Fibroblast of pulmonary artery (primary cell): Measurements from ENCODE around the gene MTCL1.
A peak's percentile ranks its signal among the peaks of the same experiment; 100 is the strongest.

Experiments
- DNase-seq: peaks from one replicate; pipeline ENCODE4 v3.0.0-alpha.2; 2010; ENCODE audit warnings: low read depth
- H3K4me3 ChIP-seq: replicated peaks from 2 replicates; pipeline ENCODE4 v1.5.1; 2011; ENCODE audit warnings: low read depth, mild to moderate bottlenecking, control low read depth, low read length, moderate library complexity
- CTCF ChIP-seq: IDR thresholded peaks from 2 replicates; pipeline ENCODE4 v1.5.1; 2011; ENCODE audit warnings: mild to moderate bottlenecking, control low read depth, low read length, inconsistent platforms; ENCODE audit errors: missing control alignments

The MTCL1 gene

GRCh38 chr18:8787794-8788193, 82.4 kb downstream of the MTCL1 start:
- DNase-seq, result no peak
- TF ChIP-seq CTCF, result no peak

GRCh38 chr18:8788503-8789429, 83.4 kb downstream of the MTCL1 start:
- H3K4me3 ChIP-seq, result no peak overlapping the region
- TF ChIP-seq CTCF, result no peak
- DNase-seq, result no peak

More at GRCh38 chr18:8787794-8788193, 82.4 kb downstream of the MTCL1 start:
- no peak overlapping the region for H3K4me3 ChIP-seq

GRCh38 chr18:8791171-8791651, 85.9 kb downstream of the MTCL1 start:
- peak; percentile 61 for DNase-seq
- H3K4me3 ChIP-seq, result no peak overlapping the region
- no peak for TF ChIP-seq CTCF

- TF ChIP-seq CTCF, result no peak
- DNase-seq, result no peak
- H3K4me3 ChIP-seq, result no peak overlapping the region
These were observed 87.4 kb downstream of the MTCL1 start for GRCh38 chr18:8792688-8793316.

GRCh38 chr18:8793445-8794155, 88.2 kb downstream of the MTCL1 start:
- DNase-seq, result no peak
- TF ChIP-seq CTCF, result no peak
- H3K4me3 ChIP-seq, result no peak overlapping the region

GRCh38 chr18:8794156-8794933, 89.0 kb downstream of the MTCL1 start:
- no peak for DNase-seq
- no peak for TF ChIP-seq CTCF
- H3K4me3 ChIP-seq, result no peak overlapping the region
